A673 (cell line): ENCODE results near the gene PCSK6.

Source experiments
- EZH2 ChIP-seq: fragments of 200-600 bp; sonication (generic); IDR thresholded peaks from 2 replicates; pipeline ENCODE4 v1.6.1; 2017; ENCODE audit warnings: borderline replicate concordance, low read depth, mild to moderate bottlenecking, mixed read lengths, antibody characterized with exemption, low read length; ENCODE audit not compliant: poor library complexity, severe bottlenecking
- TF ChIP-seq, protein P1 (sequence below): fragments of 300-800, 200-600 bp; sonication (generic); conservative IDR thresholded peaks from 2 replicates; pipeline ENCODE4 v1.5.1; 2017; ENCODE audit warnings: low read depth, mild to moderate bottlenecking, antibody characterized with exemption, low read length, moderate library complexity, mixed read lengths

DNA sequence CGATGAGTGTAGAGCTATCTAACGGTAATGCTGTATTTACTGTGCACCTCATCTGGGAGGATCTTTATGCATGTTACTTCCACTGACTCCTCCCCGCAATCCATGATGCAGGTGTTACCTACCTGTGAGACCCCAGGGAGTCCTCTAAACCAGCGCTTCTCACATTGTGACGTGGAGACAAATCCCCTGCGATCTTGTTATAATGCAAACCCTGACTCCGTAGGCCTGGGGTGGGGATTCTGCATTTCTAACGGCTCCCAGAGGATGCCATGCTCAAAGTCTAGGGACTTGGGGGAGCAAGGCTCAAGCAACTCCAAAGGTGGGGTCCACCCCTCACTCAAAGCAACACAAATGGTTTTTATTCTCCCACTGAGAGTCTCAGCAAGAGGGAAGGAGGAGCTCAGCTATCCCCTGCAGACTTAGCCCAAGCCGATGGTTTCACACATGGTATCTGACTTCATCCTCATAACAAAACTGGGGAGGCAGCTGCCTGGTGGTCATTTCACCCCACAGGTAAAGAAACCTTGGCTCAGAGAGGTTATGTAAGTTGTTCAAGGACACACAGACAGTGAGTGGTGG is 63.6 kb downstream of the PCSK6 start:
- TF ChIP-seq, protein P1, sequence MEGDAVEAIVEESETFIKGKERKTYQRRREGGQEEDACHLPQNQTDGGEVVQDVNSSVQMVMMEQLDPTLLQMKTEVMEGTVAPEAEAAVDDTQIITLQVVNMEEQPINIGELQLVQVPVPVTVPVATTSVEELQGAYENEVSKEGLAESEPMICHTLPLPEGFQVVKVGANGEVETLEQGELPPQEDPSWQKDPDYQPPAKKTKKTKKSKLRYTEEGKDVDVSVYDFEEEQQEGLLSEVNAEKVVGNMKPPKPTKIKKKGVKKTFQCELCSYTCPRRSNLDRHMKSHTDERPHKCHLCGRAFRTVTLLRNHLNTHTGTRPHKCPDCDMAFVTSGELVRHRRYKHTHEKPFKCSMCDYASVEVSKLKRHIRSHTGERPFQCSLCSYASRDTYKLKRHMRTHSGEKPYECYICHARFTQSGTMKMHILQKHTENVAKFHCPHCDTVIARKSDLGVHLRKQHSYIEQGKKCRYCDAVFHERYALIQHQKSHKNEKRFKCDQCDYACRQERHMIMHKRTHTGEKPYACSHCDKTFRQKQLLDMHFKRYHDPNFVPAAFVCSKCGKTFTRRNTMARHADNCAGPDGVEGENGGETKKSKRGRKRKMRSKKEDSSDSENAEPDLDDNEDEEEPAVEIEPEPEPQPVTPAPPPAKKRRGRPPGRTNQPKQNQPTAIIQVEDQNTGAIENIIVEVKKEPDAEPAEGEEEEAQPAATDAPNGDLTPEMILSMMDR: no peak
- no peak for TF ChIP-seq EZH2
